Measurements from ENCODE around the gene SUN3.
A peak's percentile ranks its signal among the peaks of the same experiment; 100 is the strongest.
"Not testable (repeated sequence)": the region's sequence is repeated elsewhere in the genome, so short reads cannot be mapped to it uniquely, and the experiment has no call there.

SUN3 gene

DNA sequence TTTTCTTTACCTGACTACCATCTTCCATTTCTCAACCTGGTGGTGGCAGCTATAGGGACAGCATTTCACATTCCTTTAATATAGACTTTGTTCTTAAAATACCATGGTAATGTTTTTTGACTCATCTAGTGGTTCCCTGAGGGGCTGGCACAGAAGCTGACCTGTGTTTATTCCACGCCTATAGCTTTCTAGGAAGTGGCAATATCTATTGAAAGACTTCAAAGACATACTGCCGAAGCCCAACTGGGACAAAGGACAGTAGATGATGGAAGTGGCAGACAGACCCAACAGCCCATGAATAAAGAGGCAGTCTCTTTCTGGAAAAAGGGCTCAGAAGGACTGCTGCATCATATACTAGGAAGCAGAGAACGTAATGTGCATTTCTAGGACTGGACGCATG is 11.2 kb downstream of the SUN3 start:
- DNase-seq = no peak

DNA sequence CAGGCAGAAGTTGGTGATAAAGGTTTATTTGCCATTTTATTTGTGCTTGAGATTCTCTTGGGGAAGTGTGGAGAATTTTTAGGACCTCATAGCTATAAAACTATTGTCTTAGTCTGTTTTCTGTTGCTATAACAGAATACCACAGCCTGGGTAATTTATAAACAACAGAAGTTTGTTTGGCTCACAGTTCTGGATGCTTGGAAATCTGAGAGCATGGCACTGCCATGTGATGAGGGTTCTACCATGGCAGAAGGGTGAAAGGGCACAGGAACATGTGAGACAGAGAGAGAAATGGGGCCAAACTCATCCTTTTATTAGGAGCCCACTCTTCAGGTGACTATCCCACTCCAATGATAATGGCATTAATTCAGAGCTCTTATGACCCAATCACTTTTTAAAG is 12.3 kb downstream of the SUN3 start:
- DNase-seq = no peak

DNA sequence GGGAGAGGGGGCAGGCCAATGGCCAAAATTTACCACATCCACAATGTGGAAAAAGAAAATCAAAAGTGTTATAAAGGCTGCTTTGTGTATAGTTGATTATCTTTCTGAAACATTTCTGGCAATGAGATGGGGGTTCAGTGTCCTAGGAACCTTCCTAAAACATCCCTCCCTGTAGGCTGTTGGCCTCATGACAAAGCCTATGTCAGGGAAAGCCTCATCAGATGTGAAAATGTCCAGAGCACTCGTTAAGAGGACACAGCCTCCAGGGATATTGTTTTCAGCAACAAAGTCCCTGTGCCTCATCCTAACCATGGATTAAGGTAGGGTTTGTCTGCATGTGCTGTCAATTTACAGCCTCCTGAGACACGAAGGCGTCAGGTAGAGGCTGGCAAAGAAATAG is 17.0 kb downstream of the SUN3 start:
- no peak for DNase-seq

DNA sequence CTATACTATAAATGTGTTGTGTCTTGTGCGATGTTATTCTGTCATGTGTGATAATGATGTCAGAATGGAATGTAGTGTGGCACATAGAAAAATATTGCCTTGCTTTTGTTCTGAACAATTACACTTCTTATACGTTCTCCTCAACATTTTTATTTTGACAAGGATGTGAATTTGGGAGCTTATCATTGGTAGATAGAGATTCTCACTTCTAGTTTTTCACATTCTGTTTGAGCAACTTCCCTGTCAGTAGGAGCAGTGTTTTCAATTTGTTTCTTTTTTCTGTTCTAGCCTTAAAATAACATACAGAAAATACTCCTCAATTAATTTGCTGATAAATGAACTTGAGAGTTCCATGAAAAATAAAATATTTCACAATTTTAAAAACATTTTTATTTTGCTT is 17.6 kb downstream of the SUN3 start:
- no peak for DNase-seq

DNA sequence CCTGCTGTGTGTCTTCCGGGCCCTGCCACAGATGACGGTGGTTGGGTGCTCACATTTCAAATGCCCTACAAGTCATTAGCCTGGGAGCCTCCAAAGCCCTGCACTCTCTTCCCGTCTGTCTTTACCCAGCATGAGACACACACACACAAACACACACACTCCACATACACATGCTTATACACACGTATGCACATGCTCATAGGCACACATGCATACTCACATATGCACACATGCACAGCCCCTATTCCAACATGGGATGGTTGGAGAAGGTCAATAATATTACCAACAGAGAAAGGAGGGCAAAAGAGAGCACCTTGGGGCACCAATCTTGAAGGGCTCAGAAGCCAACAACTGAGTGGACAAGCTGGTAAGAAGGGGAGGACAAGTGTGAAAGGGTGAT is 19.0 kb downstream of the SUN3 start:
- DNase-seq = no peak

DNA sequence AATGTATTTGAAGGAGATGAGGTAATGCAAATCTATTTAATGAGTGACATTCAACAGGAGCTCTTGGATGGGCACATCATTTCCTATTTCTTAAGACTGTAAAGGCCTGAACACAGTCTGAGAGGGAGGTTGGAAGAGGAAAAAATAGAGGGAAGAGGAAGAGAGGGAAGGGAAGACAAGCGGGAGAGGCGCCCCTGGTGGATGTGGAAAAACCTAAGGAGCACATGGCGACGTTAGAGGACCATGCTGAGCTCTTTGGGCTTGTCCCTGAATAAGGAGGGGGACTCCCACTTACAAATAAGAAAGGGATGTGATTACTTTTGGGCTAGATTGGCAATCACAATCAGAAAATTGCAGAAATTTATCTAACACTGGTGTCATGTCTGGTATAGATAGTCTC is 19.6 kb downstream of the SUN3 start:
- DNase-seq = no peak

DNA sequence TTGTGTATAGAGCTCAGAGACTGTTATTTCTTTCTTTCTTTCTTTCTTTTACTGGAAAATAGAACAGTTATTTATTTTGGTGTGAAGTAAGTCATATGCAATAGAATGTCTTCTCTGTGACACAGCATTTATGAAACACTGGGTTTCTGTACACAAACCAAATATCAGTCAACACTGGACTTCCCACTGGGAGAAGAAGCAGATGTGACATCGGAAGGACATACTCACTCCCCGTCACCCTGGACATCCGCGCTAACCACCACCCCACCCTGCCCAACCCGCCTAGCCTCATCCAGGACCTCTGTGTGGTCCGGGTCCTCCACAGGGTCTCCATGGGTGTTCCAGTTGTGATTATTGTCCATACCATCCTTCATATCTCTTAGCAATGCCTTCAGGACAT is 22.0 kb downstream of the SUN3 start:
- no peak for DNase-seq

DNA sequence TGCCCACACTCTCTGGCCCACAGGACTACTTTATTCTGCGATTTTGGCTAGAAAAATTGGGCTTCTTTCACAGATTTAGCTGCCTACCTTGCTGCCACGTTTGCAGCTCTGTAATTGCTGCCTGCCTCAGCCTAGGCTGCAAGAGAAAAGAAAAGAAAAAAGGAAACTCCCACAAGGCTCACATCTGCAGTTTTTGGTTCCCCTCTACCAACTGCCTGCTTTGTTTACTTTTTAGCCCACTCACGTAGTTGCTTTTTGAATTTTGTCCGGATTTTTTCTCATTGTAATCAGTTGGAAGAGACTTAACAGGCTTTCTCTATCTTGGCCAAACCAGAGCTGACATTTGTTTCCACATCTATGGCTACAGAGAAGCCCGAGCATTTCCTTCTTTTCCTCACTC is 24.3 kb downstream of the SUN3 start:
- DNase-seq = no peak

DNA sequence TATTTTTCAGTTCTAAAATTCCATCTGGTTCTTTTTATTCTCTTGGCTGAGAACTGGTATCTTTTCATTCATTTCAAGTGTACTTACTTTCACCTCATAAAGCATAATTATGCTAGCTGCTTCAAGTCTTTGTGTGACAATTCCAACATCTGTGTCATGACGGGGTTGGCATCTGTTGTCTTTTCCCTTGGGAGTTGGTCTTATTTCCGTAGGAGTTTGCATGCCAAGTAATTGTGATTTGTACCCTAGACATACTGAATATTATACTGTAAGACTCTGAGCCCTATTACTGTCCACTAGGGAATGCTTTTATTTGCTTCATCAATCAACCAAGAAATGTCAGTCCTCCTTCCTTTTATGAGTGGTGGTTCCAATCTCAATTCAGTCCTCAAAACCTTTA is 24.9 kb downstream of the SUN3 start:
- DNase-seq = no peak

- DNase-seq = not testable (repeated sequence)
These were observed 28.7 kb downstream of the SUN3 start for GRCh38 chr7:48000164-48000563.

DNA sequence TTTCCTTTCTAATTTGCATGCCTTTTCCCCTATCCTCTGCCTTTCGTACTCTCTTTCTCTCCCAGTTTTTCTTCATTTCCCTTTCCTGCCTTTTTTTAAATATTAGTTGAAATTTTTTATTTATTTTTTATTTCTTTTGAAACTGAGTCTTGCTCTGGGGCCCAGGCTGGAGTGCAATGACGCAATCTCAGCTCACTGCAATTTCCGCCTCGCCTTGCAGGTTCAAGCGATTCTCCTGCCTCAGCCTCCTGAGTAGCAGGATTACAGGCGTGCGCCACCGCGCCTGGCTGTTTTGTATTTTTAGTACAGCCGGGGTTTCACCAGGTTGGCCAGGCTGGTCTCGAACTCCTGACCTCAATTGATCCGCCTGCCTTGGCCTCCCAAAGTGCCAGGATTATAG is 29.5 kb downstream of the SUN3 start:
- no peak for DNase-seq

GRCh38 chr7:47992446-47992845 is 36.5 kb downstream of the SUN3 start:
- DNase-seq = no peak

DNA sequence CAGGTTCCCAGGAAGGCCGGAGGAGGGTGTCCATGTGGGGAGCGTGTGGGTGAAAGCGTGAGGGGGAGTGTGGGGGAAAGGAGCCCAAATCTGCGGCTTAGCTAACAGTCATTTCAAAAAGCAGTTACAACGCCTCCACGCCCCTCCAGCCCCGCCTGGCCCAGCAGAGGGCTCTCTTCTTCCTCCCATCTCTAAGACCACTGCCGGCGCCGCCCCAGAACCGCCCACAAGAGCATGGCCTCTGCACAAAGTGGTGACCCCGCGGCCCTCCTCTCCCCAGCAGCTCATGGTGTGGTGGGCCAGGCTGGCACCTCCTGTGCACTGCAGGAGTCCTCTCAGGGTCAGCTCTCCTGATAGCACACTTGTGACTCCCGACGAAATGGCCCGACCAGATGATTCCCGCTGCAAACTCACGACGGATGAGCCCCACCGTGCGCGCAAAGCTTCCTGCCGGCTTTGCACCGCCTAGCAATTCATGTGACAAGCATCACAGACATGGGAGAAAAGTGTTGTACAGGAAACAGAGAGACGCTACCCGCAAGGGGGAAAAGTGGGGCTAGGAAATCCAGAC is 37.1 kb downstream of the SUN3 start:
- peak; percentile 84 for DNase-seq

DNA sequence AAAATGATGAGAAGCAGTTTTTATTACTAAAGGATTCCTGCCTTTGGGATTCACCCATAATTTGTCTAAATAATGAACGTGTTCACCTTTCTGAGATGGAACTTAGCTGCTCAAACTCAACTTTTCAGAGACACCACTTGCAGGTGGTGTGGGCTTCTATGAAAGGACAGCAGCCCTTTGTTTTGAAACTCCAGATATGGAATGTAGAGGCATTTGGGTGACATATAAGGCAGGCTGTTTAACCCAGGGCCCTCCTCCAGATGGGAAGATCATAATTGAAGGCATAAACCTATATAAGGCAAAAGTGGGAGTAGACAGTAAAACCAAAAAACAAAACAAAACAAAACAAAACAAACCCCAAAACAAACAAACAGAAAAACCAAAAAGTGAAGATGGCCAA is 37.6 kb downstream of the SUN3 start:
- DNase-seq = no peak

- no peak for DNase-seq
These were observed 38.3 kb downstream of the SUN3 start for GRCh38 chr7:47990592-47990991.

DNA sequence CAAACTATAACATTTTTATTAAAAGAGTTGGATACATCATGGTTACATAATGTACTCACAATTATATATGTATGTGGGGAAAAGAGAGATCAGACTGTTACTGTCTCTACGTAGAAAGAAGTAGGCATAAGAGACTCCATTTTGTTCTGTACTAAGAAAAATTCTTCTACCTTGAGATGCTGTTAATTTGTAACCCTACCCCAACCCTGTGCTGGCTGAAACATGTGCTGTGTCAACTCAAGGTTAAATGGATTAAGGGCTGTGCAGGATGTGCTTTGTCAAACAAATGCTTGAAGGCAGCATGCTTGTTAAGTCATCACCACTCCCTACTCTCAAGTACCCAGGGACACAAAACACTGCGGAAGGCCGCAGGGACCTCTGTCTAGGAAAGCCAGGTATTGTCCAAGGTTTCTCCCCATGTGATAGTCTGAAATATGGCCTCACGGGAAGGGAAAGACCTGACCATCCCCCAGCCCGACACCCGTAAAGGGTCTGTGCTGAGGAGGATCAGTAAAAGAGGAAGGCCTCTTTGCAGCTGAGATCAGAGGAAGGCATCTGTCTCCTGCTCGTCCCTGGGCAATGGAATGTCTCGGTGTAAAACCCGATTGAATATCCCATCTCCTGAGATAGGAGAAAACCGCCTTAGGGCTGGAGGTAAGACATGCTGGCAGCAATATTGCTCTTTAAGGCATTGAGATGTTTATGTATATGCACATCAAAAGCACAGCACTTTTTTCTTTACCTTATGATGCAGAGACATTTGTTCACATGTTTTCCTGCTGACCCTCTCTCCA is 39.1 kb downstream of the SUN3 start:
- DNase-seq = not testable (repeated sequence)

GRCh38 chr7:47988496-47989386 is 40.2 kb downstream of the SUN3 start:
- no peak for DNase-seq

GRCh38 chr7:47982610-47983009 is 46.3 kb downstream of the SUN3 start:
- no peak for DNase-seq

DNA sequence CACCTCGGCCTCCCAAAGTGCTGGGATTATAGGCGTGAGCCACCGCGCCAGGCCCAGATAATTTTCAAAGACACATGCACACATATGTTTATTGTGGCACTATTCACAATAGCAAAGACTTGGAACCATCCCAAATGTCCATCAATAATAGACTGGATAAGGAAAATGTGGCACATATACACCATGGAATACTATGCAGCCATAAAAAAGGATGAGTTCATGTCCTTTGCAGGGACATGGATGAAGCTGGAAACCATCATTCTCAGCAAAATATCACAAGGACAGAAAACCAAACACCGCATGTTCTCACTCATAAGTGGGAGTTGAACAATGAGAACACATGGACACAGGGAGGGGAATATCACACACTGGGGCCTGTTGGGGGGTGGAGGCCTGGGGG is 48.3 kb downstream of the SUN3 start:
- DNase-seq = not testable (repeated sequence)

DNA sequence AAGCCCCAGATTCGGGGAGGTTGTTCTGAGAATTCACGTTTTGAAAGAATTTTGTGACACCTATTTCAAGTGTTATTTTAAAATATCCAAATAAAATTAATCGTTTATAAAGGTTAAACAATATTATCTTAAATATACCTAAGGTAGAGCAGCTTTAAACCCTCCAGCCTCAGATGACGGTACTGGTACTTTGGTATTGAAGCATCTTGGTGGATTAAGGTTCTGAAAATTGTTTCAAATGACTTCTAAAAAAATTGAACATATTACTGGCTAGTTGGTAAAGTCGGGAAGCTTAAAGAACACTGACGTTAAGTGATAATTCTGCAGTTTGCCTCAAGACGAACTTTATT is 49.1 kb downstream of the SUN3 start:
- no peak for DNase-seq

DNA sequence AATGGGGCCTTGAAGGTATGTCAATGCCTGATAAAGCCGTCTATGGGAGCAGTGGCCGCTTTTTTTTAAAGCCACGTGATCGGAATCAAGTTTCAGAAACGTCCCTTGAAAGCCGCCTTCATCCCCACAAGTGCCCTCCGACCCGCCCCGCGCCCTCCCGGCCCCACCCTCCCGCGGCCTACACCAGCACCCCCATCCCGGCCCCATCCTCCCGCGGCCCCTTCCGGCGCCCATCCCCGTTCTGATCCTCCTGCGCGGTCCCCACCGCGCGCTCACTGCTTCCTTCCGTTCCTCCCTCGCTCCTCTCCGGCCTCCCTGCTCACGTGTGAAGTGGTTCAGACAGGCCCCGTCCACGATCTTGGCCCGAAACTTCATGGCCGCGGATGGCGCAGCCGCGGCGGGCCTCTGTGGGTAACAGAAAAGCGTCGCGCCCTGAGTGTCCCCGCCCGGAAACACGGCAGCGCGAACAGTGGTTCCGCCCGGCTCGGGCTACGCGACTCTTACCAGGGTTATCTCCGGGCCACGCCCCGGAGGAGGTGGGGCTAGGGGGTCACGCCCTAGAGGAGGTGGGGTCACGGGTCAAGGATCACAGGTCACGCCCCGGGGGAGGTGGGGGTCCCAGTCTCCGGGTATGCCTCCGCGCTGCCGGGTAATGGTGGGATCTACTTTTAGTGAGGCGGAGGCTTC is 49.6 kb downstream of the SUN3 start, which contains the start of gene HUS1:
HUS1 (minus strand) TSS at position 471 of the 687 bp plus-strand sequence; CDS start at position 375, 96 bp downstream.
- peak; percentile 95 for DNase-seq

DNA sequence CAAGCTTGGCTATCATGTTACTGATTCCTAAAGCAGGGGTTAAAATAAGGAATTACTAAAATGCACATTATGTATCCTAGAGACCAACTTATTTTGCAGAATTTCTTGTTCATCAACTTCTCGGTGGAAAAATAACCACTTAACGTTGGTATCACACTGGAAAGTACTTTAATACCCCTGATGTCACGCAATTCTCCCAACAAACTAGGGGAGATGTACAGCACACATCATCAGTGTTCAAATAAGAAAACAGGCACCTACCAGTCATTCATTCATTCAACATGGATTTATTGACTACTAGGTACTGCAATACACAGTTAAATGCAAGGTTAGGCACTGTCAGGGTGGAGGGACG is 50.1 kb downstream of the SUN3 start:
- no peak for DNase-seq

DNA sequence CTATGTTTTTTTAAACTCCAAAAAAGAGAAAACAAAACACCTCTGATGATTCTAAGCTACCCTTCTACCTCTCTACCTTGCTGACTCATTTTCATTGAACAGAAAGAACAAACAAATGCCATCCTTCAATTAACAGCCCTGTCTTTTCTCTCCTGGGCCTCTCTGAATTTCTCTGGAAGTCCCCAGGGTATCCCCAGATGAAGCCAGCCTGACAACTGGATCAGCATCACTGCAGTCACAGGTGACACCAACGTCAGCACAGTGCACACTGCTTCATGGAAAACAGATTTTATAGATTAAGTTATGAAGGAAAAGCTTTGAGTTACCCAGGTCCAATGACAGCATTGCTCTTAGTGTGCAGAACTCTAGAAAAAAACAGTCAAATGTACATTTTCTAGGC is 55.2 kb downstream of the SUN3 start:
- DNase-seq = no peak

All from activated naive CD4-positive, alpha-beta T cell treated with anti-CD3 and anti-CD28 coated beads, Interleukin-2, amount 50 U/mL, for 16 hours (primary cell).